ENCODE results near the gene PKN1.

DNA sequence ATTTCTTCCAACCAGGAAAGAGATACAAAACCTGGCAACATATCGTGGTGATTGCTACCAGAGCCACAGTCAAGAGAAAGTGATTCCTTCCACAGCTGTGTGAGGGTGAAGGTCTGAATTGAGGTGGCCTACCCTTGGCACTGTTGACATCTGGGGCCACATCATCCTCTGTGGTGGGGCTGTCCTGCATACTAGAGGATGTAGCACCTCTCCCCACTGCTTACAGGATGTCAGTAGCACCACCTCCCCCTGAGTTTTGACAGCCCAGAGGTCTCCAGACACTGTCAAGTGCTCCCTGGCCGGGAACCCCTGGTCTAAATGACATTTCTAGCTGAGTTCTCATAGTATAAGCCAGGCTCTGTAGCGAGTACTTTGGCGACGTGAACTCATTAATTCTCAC lies 26.6 kb downstream of the PKN1 start:
- TF ChIP-seq CTCF (optimal IDR thresholded peaks at IDR 0.05 in 1 of 3, IDR thresholded peaks at IDR 0.05 in 1 of 3, conservative IDR thresholded peaks at IDR 0.05 in 1 of 3; ENCODE audit: extremely low read depth in 1 of 3, insufficient read depth in 2 of 3, low read length in 3 of 3) (no peak), EZH2 (IDR thresholded peaks at IDR 0.05; ENCODE audit: low read length) (no peak)
